Prostate gland (tissue), 2 donors: ENCODE measurements around the gene CREB3L2. TPM values are rescaled to one million over a fixed set of nuclear protein-coding genes. Genes with fewer than 3 reads are reported as not detected.

Experiments used
- DNase-seq: peaks from one replicate; pipeline ENCODE4 v3.0.0-alpha.2; 2019; ENCODE audit warnings: low spot score
- H3K27ac ChIP-seq, 2 donors: fragments of 200-600 bp; sonication (generic); 2 replicates each; pipeline ENCODE4 v1.5.1; 2017 to 2019
- H3K27me3 ChIP-seq: fragments of 200-600 bp; sonication (generic); replicated peaks from 2 replicates; pipeline ENCODE4 v1.5.1; 2019; ENCODE audit not compliant: insufficient read depth
- H3K36me3 ChIP-seq, 2 donors: fragments of 200-600 bp; sonication (generic); 1 replicate in 1 of 2; 2 replicates in 1 of 2; pipeline versions ENCODE4 v1.5.1 to v1.8.1; 2017 to 2019
- H3K4me1 ChIP-seq: fragments of 200-600 bp; sonication (generic); replicated peaks from 2 replicates; pipeline ENCODE4 v1.5.1; 2019
- H3K4me3 ChIP-seq, 2 donors: fragments of 200-600 bp; sonication (generic); 2 replicates each; pipeline ENCODE4 v1.5.1; 2017 to 2019
- H3K9me3 ChIP-seq: fragments of 200-600 bp; sonication (generic); 2 replicates; pipeline ENCODE4 v1.5.1; 2017
- CTCF ChIP-seq, 4 experiments: fragments of 200-600 bp in 2 of 4; fragments of 450-650 bp in 2 of 4; sonication (generic) in 2 of 4; IDR thresholded peaks; 1 replicate in 3 of 4; 2 replicates in 1 of 4; pipeline ENCODE4 v1.5.1; 2016 to 2019; ENCODE audit warnings: antibody characterized with exemption in 4 of 4, mild to moderate bottlenecking in 2 of 4, moderate library complexity in 2 of 4
- POLR2A ChIP-seq: fragments of 450-650 bp; IDR thresholded peaks from one replicate; pipeline ENCODE4 v1.6.1; 2016; ENCODE audit warnings: antibody characterized with exemption, mild to moderate bottlenecking
- POLR2AphosphoS5 ChIP-seq: sonication (generic); formaldehyde crosslinking; IDR thresholded peaks from one replicate; pipeline ENCODE4 v1.6.1; 2017; ENCODE audit warnings: antibody characterized with exemption
- WGBS: methylation state at CpG from one replicate; pipeline ENCODE4 v1.1.5; 2018; 5-methylcytosine and 5-hydroxymethylcytosine counted together
- intact Hi-C: fragments of 100-400 bp; cut with DNase I; formaldehyde crosslinking; loops from one replicate; pipeline ENCODE4 v1.14.2; 2022
- total RNA-seq, 2 donors: library from RNA; depleted of rRNA; stranded (reverse); fragments of >200 nt; gene quantifications; one replicate each; pipeline ENCODE4 v1.1.0, GENCODE V29; 2016

The CREB3L2 gene
- total RNA-seq, 2 donors from 2014 or later: 34.1 to 42.0 TPM

- WGBS: 89% methylated on average over 3 of the region's 3 CpGs
- H3K27ac ChIP-seq: no peak overlapping the region
Observed at GRCh38 chr7:137867289-137867688, 134.6 kb downstream of the CREB3L2 start.

GRCh38 chr7:137865764-137866163, 136.1 kb downstream of the CREB3L2 start:
- no peaks in the 10 kb centered on the region for H3K27me3 ChIP-seq
- intact Hi-C loops: no loop called here
- H3K9me3 ChIP-seq: no peaks in the 10 kb centered on the region
- 97% methylated on average over 1 of the region's 1 CpG for WGBS
- no peak overlapping the region for H3K27ac ChIP-seq
- H3K36me3 ChIP-seq: no peaks in the 10 kb centered on the region
- TF ChIP-seq POLR2AphosphoS5 (no peak), POLR2A (no peak), CTCF (IDR thresholded peaks at IDR 0.05) (no peak)
- no peak for DNase-seq
- no peak overlapping the region for H3K4me3 ChIP-seq
- no peaks in the 10 kb centered on the region for H3K4me1 ChIP-seq

More at GRCh38 chr7:137867289-137867688, 134.6 kb downstream of the CREB3L2 start:
- Histone ChIP-seq H3K4me1 (no peaks in the 10 kb centered on the region), H3K9me3 (no peaks in the 10 kb centered on the region), H3K36me3 (no peaks in the 10 kb centered on the region), H3K27me3 (no peaks in the 10 kb centered on the region), H3K4me3 (no peak overlapping the region)
- DNase-seq: no peak
- intact Hi-C loops: no loop called here
- TF ChIP-seq POLR2A: no peak
- no peak for TF ChIP-seq CTCF (IDR thresholded peaks at IDR 0.05)
- TF ChIP-seq POLR2AphosphoS5: no peak

GRCh38 chr7:137862964-137863363, 138.9 kb downstream of the CREB3L2 start:
- Histone ChIP-seq H3K27me3 (no peaks in the 10 kb centered on the region), H3K9me3 (no peaks in the 10 kb centered on the region), H3K27ac (no peak overlapping the region), H3K4me1 (no peaks in the 10 kb centered on the region), H3K36me3 (no peaks in the 10 kb centered on the region), H3K4me3 (no peak overlapping the region)
- WGBS: 79% methylated on average over 2 of the region's 2 CpGs
- DNase-seq: no peak
- no peak for TF ChIP-seq POLR2AphosphoS5
- no peak for TF ChIP-seq POLR2A
- TF ChIP-seq CTCF (IDR thresholded peaks at IDR 0.05): no peak
- intact Hi-C loops: no loop called here

GRCh38 chr7:137862358-137862757, 139.5 kb downstream of the CREB3L2 start:
- no peaks in the 10 kb centered on the region for H3K27me3 ChIP-seq
- WGBS: 23% methylated on average over 4 of the region's 4 CpGs
- TF ChIP-seq CTCF (IDR thresholded peaks at IDR 0.05) (no peak), POLR2AphosphoS5 (no peak), POLR2A (no peak)
- H3K9me3 ChIP-seq: no peaks in the 10 kb centered on the region
- intact Hi-C loops: no loop called here
- H3K4me3 ChIP-seq: no peak overlapping the region
- H3K27ac ChIP-seq: no peak overlapping the region
- H3K36me3 ChIP-seq: no peaks in the 10 kb centered on the region
- DNase-seq: no peak
- H3K4me1 ChIP-seq: no peaks in the 10 kb centered on the region

- DNase-seq: no peak
- Histone ChIP-seq H3K36me3 (no peaks in the 10 kb centered on the region), H3K9me3 (no peaks in the 10 kb centered on the region), H3K4me1 (no peaks in the 10 kb centered on the region), H3K27me3 (no peaks in the 10 kb centered on the region), H3K4me3 (no peak overlapping the region), H3K27ac (no peak overlapping the region)
- intact Hi-C loops: no loop called here
- 99% methylated on average over 2 of the region's 2 CpGs for whole genome bisulfite sequencing
- TF ChIP-seq CTCF (IDR thresholded peaks at IDR 0.05) (no peak), POLR2AphosphoS5 (no peak)
Observed at GRCh38 chr7:137860542-137860941, 141.3 kb downstream of the CREB3L2 start.
